Measurements from ENCODE around the gene TMEM185B. TPM values are rescaled to one million over a fixed set of nuclear protein-coding genes. Genes with fewer than 3 reads are reported as not detected.
A peak's percentile ranks its signal among the peaks of the same experiment; 100 is the strongest.

TMEM185B gene
- total RNA-seq, 1 donor from 2014 or later = 27.9 TPM

DNA sequence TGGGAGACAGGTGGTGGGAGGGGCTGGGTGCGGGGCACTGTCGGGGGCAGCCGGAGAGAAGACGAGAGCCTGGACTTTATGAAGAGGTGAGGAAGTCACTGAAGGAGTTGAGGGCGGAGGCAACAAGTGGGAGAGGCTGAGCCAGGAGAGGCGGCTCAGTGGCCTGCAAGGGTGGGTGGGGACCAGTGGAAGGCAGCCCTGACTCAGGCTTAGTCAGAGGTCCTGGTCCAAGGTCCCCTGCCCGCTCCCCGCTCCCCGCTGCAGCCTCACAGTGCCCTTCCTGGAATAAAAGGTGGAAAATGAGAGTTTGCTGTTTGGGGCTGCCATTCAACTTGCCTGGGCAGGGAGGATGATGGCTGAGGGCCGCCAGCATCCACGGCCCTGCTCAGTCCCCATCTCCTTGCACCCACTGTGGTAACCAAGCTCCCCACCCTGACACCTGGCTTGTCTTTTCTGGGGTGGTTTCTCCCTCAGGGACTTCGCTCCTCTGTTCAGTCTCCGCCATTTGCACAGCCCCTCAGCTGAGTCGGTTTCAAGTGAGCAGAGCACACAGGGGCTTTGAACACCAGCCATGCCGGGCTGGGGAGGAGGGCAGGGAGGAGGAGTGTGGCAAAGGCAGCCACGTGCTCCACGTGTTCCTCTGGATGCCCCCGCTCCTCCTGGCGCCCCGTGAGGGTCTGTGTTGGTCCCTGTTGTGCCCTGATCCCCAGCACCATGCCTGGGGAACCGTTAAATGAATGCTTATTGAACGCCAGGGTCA is 15.7 kb upstream of the TMEM185B start:
- H3K36me3 Mint-ChIP-seq (ENCODE audit: low read depth, unreplicated experiment) = no peaks in the 10 kb centered on the region
- Histone ChIP-seq H3K27me3 (ENCODE audit: insufficient read depth, low read length) (no peaks in the 10 kb centered on the region), H3K9me3 (ENCODE audit: insufficient read depth, low read depth, low read length) (no peaks in the 10 kb centered on the region), H2AFZ (ENCODE audit: low read depth, low read length) (peak overlapping the region; percentile 55), H3K79me2 (ENCODE audit: insufficient read depth, low read length) (no peaks in the 10 kb centered on the region), H3K27ac (ENCODE audit: low read depth, low read length) (peak overlapping the region; percentile 75), H3K4me2 (ENCODE audit: low read length) (peak overlapping the region; percentile 76), H4K20me1 (ENCODE audit: insufficient read depth, low read length) (no peaks in the 10 kb centered on the region), H3K4me1 (ENCODE audit: insufficient read depth, low read length) (peaks cover 41% of the 10 kb centered on the region), H3K36me3 (ENCODE audit: insufficient read depth, low read length) (no peaks in the 10 kb centered on the region), H3K4me3 (ENCODE audit: insufficient read depth, low read depth, low read length) (peak overlapping the region; percentile 38), H3K9ac (ENCODE audit: low read length) (peak overlapping the region; percentile 62)
- TF ChIP-seq, protein P1, sequence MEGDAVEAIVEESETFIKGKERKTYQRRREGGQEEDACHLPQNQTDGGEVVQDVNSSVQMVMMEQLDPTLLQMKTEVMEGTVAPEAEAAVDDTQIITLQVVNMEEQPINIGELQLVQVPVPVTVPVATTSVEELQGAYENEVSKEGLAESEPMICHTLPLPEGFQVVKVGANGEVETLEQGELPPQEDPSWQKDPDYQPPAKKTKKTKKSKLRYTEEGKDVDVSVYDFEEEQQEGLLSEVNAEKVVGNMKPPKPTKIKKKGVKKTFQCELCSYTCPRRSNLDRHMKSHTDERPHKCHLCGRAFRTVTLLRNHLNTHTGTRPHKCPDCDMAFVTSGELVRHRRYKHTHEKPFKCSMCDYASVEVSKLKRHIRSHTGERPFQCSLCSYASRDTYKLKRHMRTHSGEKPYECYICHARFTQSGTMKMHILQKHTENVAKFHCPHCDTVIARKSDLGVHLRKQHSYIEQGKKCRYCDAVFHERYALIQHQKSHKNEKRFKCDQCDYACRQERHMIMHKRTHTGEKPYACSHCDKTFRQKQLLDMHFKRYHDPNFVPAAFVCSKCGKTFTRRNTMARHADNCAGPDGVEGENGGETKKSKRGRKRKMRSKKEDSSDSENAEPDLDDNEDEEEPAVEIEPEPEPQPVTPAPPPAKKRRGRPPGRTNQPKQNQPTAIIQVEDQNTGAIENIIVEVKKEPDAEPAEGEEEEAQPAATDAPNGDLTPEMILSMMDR (IDR thresholded peaks at IDR 0.05; ENCODE audit: insufficient read depth, low read depth, low read length) = no peak
- no peak for TF ChIP-seq EZH2 (IDR thresholded peaks at IDR 0.05; ENCODE audit: insufficient read depth, low read length)
- peaks cover 34% of the 10 kb centered on the region for H3K4me1 Mint-ChIP-seq (ENCODE audit: low read depth, unreplicated experiment)
- H3K9me3 Mint-ChIP-seq (ENCODE audit: unreplicated experiment) = no peaks in the 10 kb centered on the region
- DNase-seq (ENCODE audit: low read depth) = peak; percentile 80
- no peak overlapping the region for H3K27ac Mint-ChIP-seq (ENCODE audit: unreplicated experiment)
- H3K27me3 Mint-ChIP-seq (ENCODE audit: low read depth, unreplicated experiment) = peaks cover 5% of the 10 kb centered on the region
- peak overlapping the region; percentile 45 for H3K4me3 Mint-ChIP-seq (ENCODE audit: unreplicated experiment)
- no peak for FAIRE-seq

DNA sequence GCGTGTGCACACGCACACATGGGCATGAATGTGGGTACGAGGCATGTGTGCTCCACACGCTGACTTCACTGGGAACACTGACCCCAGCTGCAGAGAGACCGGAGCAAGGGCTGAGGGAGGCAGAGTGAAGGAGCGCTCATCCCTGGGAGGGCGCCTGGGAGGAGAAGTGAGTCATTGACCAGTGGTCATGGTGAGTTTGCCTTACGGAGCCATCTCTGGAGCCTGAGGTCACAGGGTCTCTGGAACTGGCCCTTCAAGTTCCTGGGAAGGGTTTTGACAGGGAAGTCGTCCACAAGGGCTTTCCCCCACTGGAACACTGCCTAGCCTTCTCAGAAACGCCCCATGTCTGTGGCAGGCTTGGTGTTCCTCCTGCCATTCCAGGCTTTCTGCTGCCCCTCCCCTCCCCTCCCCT is 14.3 kb upstream of the TMEM185B start:
- Histone ChIP-seq H3K4me3 (ENCODE audit: insufficient read depth, low read depth, low read length) (no peak overlapping the region), H3K79me2 (ENCODE audit: insufficient read depth, low read length) (no peaks in the 10 kb centered on the region), H3K27ac (ENCODE audit: low read depth, low read length) (no peak overlapping the region), H3K4me2 (ENCODE audit: low read length) (peak overlapping the region; percentile 76), H3K36me3 (ENCODE audit: insufficient read depth, low read length) (no peaks in the 10 kb centered on the region), H3K4me1 (ENCODE audit: insufficient read depth, low read length) (peaks cover 35% of the 10 kb centered on the region), H3K27me3 (ENCODE audit: insufficient read depth, low read length) (no peaks in the 10 kb centered on the region), H4K20me1 (ENCODE audit: insufficient read depth, low read length) (no peaks in the 10 kb centered on the region), H2AFZ (ENCODE audit: low read depth, low read length) (no peak overlapping the region), H3K9me3 (ENCODE audit: insufficient read depth, low read depth, low read length) (no peaks in the 10 kb centered on the region), H3K9ac (ENCODE audit: low read length) (no peak overlapping the region)
- H3K4me1 Mint-ChIP-seq (ENCODE audit: low read depth, unreplicated experiment) = peaks cover 30% of the 10 kb centered on the region
- H3K4me3 Mint-ChIP-seq (ENCODE audit: unreplicated experiment) = peak overlapping the region; percentile 15
- H3K27me3 Mint-ChIP-seq (ENCODE audit: low read depth, unreplicated experiment) = peaks cover 14% of the 10 kb centered on the region
- no peak overlapping the region for H3K27ac Mint-ChIP-seq (ENCODE audit: unreplicated experiment)
- FAIRE-seq = no peak
- no peaks in the 10 kb centered on the region for H3K36me3 Mint-ChIP-seq (ENCODE audit: low read depth, unreplicated experiment)
- DNase-seq (ENCODE audit: low read depth) = peak; percentile 74
- H3K9me3 Mint-ChIP-seq (ENCODE audit: unreplicated experiment) = no peaks in the 10 kb centered on the region
- TF ChIP-seq, protein P1 (IDR thresholded peaks at IDR 0.05; ENCODE audit: insufficient read depth, low read depth, low read length) = no peak
- no peak for TF ChIP-seq EZH2 (IDR thresholded peaks at IDR 0.05; ENCODE audit: insufficient read depth, low read length)

DNA sequence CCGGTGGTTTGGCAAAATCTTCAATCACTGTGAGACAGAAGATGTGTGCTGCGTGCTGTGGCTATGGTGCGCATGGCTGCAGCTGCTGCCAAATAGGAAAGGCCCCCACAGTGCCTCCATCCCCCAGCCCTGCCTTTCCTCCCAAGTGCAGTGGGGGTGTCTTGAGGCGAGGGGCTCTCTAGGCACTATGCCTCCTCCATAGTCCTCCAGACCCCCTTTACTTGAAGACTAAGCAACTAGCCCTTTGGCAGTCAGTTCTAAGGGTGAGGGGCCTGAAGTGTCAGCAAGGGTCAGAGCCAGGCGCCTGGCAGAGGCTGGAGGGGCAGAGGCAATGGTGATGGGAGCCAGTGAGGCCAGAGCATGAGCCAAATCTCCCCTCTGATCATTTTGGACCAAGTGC is 13.6 kb upstream of the TMEM185B start:
- no peaks in the 10 kb centered on the region for H4K20me1 ChIP-seq (ENCODE audit: insufficient read depth, low read length)
- Mint-ChIP-seq H3K4me3 (ENCODE audit: unreplicated experiment) (no peak overlapping the region), H3K27ac (ENCODE audit: unreplicated experiment) (no peak overlapping the region), H3K9me3 (ENCODE audit: unreplicated experiment) (no peaks in the 10 kb centered on the region), H3K36me3 (ENCODE audit: low read depth, unreplicated experiment) (no peaks in the 10 kb centered on the region), H3K4me1 (ENCODE audit: low read depth, unreplicated experiment) (peaks cover 30% of the 10 kb centered on the region), H3K27me3 (ENCODE audit: low read depth, unreplicated experiment) (peaks cover 20% of the 10 kb centered on the region)
- DNase-seq (ENCODE audit: low read depth) = no peak
- peaks cover 35% of the 10 kb centered on the region for H3K4me1 ChIP-seq (ENCODE audit: insufficient read depth, low read length)
- H3K27ac ChIP-seq (ENCODE audit: low read depth, low read length) = no peak overlapping the region
- no peaks in the 10 kb centered on the region for H3K79me2 ChIP-seq (ENCODE audit: insufficient read depth, low read length)
- TF ChIP-seq, protein P1 (IDR thresholded peaks at IDR 0.05; ENCODE audit: insufficient read depth, low read depth, low read length) = no peak
- TF ChIP-seq EZH2 (IDR thresholded peaks at IDR 0.05; ENCODE audit: insufficient read depth, low read length) = no peak
- no peak overlapping the region for H2AFZ ChIP-seq (ENCODE audit: low read depth, low read length)
- H3K27me3 ChIP-seq (ENCODE audit: insufficient read depth, low read length) = no peaks in the 10 kb centered on the region
- no peaks in the 10 kb centered on the region for H3K36me3 ChIP-seq (ENCODE audit: insufficient read depth, low read length)
- H3K9me3 ChIP-seq (ENCODE audit: insufficient read depth, low read depth, low read length) = no peaks in the 10 kb centered on the region
- H3K4me3 ChIP-seq (ENCODE audit: insufficient read depth, low read depth, low read length) = no peak overlapping the region
- no peak overlapping the region for H3K9ac ChIP-seq (ENCODE audit: low read length)
- FAIRE-seq = no peak
- no peak overlapping the region for H3K4me2 ChIP-seq (ENCODE audit: low read length)

Measured in astrocyte (in vitro differentiated cells and primary cell).